DND-41 (cell line): Measurements from ENCODE around the gene SLC41A1.

Experiments used
- EZH2 ChIP-seq: IDR thresholded peaks from 3 replicates; pipeline ENCODE4 v1.6.1; 2012; ENCODE audit warnings: borderline replicate concordance, low read depth, mild to moderate bottlenecking, moderate library complexity, low read length, inconsistent platforms; ENCODE audit not compliant: severe bottlenecking
- TF ChIP-seq, protein P1 (sequence below): IDR thresholded peaks from 2 replicates; pipeline ENCODE4 v1.5.1; 2012; ENCODE audit warnings: borderline replicate concordance, low read length, moderate library complexity, mild to moderate bottlenecking; ENCODE audit not compliant: poor library complexity, severe bottlenecking; ENCODE audit errors: extremely low read depth

DNA sequence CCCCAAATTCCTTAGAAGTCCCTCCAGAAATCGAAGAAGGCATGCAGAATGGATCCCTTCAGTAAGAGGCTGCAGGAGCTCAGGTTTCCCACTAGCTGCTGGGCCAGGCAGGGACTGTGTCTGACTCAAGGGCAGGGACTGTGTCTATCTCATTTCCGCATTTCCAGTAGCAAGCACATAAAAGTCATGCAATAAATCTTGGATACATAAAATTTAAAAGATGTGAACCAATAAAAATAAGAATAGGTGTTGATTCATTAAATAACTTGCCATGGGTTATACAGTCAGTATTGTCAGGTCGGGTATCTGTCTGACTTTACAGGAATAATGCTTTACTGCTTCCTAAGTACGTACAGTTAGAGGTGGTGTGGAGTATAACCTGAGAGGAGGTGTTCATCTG lies 21.8 kb upstream of the SLC41A1 start:
- TF ChIP-seq, protein P1, sequence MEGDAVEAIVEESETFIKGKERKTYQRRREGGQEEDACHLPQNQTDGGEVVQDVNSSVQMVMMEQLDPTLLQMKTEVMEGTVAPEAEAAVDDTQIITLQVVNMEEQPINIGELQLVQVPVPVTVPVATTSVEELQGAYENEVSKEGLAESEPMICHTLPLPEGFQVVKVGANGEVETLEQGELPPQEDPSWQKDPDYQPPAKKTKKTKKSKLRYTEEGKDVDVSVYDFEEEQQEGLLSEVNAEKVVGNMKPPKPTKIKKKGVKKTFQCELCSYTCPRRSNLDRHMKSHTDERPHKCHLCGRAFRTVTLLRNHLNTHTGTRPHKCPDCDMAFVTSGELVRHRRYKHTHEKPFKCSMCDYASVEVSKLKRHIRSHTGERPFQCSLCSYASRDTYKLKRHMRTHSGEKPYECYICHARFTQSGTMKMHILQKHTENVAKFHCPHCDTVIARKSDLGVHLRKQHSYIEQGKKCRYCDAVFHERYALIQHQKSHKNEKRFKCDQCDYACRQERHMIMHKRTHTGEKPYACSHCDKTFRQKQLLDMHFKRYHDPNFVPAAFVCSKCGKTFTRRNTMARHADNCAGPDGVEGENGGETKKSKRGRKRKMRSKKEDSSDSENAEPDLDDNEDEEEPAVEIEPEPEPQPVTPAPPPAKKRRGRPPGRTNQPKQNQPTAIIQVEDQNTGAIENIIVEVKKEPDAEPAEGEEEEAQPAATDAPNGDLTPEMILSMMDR = no peak
- no peak for TF ChIP-seq EZH2
